GM12892 (cell line): Measurements from ENCODE around the gene CORO1C.

Source experiments
- POLR2A ChIP-seq: IDR thresholded peaks from 2 replicates; pipeline ENCODE4 v1.6.1; 2011; ENCODE audit warnings: low read depth, low read length, control low read depth
- POLR2AphosphoS5 ChIP-seq: IDR thresholded peaks from 2 replicates; pipeline ENCODE4 v1.6.1; 2011; ENCODE audit warnings: low read depth, low read length, control low read depth
- TAF1 ChIP-seq: IDR thresholded peaks from 2 replicates; pipeline ENCODE4 v1.6.1; 2011; ENCODE audit warnings: low read depth, mild to moderate bottlenecking, control low read depth, low read length, borderline replicate concordance

DNA sequence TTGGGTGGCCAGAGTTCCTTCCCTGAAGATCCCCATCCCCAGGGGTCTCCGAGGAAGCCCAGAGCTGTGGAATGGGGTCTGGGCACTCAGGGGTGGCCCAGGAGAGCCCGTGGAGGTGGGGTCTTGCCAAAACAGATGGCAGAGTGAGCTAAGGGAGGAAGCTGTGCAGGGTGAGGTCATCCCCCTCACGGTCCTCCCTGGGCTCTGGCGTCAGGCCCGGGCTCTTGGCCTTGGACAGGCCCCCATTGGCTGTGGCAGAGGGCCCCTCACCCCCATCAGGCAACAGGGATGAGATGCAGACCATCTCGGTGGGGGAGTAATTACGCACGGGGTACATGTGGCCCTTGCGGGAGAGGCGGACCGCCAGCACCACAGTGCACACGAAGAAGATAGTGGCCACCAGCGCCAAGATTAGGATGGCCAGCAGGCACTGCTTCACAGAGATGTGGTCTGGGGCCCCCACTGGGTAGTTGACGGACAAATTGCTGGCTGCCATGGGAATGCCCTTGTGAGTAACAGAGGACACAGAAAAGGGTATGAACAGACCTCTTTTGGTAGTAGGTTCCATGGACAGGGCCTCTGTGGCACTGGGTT is 108.3 kb downstream of the CORO1C start:
- no peak for TF ChIP-seq POLR2AphosphoS5
- TF ChIP-seq POLR2A: no peak
- no peak for TF ChIP-seq TAF1
